GM18502 (cell line): ENCODE data around the gene RNF217.
"Not testable (repeated sequence)": the region's sequence is repeated elsewhere in the genome, so short reads cannot be mapped to it uniquely, and the experiment has no call there.

Source experiments
- ATAC-seq: cut with Tn5 transposase; IDR thresholded peaks from one replicate; pipeline ENCODE4 v1.9.1; 2021; ENCODE audit warnings: mild to moderate bottlenecking; ENCODE audit not compliant: unreplicated experiment, poor library complexity

The RNF217 gene, protein sequence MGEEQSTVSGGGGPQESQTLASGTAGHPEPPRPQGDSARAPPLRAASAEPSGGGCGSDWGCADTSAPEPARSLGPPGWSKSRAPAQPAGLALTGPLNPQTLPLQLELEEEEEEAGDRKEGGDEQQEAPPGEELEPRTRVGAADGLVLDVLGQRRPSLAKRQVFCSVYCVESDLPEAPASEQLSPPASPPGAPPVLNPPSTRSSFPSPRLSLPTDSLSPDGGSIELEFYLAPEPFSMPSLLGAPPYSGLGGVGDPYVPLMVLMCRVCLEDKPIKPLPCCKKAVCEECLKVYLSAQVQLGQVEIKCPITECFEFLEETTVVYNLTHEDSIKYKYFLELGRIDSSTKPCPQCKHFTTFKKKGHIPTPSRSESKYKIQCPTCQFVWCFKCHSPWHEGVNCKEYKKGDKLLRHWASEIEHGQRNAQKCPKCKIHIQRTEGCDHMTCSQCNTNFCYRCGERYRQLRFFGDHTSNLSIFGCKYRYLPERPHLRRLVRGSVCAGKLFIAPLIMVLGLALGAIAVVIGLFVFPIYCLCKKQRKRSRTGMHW

GRCh38 chr6:124961777-124962638, at the start of gene RNF217:
RNF217 (plus strand) TSS chr6:124962437; CDS start chr6:124962545, 108 bp downstream.
- ATAC-seq, result no peak

GRCh38 chr6:124913056-124913455, 49.2 kb upstream of the RNF217 start:
- ATAC-seq, result no peak

- no peak for ATAC-seq
Observed at GRCh38 chr6:124917769-124918168, 44.5 kb upstream of the RNF217 start.

DNA sequence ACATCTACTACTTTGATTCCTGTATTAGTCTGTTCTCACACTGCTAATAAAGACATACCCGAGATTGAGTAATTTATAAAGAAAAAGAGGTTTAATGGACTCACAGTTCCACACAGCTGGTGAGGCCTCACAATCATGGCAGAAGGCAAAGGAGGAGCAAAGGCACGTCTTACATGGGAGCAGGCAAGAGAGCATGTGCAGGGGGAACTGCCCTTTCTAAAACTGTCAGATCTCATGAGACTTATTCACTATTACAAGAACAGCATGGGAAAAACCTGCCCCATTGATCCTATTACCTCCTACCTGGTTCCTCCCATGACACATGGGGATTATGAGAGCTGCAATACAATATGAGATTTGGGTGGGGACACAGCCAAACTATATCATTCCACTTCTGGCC, 42.5 kb upstream of the RNF217 start:
- not testable (repeated sequence) for ATAC-seq

DNA sequence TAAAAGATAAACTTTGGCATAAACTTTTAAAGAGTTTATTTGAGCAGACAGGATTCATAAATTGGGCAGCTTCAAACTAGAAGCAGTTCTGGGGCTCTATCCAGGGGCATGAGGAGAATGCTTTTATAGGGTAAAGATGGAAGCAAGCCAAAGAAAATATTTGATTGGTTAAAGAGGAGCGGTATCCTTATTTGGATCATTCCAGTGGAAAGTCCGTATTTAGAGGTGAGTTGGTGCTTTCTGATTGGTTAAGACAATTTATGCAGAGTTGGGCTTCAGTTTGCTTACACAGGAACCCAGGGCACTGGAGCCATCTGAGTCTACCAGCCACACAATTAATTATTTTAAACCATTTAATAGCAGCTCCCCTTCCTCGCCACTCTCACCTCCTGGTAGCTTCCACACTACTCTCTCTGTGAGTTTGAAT, 37.9 kb upstream of the RNF217 start:
- no peak for ATAC-seq

- no peak for ATAC-seq
Observed at GRCh38 chr6:124926435-124926834, 35.8 kb upstream of the RNF217 start.

DNA sequence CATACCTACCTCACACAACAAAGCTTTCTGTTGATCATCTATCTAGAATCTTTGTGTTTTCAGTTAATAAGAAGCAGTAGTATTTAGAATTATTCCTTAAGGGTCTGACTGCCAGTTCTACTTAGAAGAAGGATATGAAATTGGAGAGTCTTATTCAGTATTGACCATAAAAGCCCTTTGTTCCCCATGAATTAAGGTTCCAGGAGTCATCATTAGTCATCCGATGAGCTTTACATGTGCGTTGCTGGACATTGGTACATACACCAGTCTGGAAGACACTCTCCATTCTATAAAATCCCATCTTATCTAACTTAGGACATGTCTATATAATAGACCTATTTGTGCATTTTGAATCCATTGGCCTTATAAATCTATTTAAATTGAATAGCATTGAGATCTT, 34.4 kb upstream of the RNF217 start:
- ATAC-seq, result no peak

DNA sequence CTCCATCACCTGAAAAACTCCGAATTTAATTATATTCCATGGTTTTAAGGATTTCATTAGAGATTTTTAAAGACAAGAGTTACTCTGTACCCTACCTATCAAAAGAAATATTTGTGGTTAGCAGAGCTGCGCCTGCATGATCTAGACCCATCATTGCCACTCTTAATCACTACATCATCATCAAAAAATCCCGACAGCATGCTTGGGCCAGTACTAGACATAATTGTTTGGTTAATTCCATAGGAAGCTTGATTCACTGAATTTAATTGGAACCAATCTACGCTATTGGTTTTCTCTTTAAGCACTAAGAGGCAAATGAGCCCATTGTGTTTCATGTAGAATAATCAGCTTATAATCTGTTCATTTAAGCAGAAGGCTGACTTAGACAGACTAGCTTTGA, 33.4 kb upstream of the RNF217 start:
- ATAC-seq, result no peak

- no peak for ATAC-seq
Observed at GRCh38 chr6:124937645-124938044, 24.6 kb upstream of the RNF217 start.

DNA sequence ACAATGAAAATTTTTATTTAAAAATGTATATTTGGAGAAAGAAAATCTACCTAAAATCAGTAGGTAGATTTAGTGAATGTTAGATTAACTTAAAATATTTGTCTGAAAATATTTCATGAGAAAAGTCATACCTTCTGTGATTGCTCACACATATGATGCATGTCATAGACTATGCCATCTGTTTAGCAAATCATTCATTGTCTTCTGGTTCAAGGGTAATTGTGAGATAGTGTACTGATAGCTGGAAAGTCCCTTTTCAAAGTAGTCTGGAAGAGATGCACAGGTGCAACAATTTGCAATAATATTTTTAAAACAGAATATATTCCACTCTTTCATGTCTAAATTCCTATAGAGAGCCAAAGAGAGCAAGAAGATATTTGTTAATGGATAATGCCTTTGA, 21.0 kb upstream of the RNF217 start:
- no peak for ATAC-seq

DNA sequence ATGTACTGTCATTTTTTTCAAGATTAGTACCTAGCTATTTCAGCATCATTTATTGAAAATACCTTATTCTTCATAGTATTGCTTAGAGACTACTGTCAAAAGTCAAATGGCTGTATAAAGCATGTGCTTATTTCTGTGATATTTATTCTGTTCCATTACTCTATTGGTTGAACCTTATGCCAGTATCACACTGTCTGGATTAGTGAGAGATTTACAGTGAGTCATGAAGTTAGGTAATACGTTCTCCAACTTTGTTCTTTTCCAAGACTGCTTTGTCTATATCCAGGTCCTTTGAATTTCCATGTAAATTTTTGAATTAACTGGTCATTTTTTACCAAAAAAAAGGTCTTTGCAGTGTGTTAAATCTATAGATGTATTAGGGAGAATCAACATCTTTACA, 18.6 kb upstream of the RNF217 start:
- no peak for ATAC-seq

GRCh38 chr6:124947971-124948451, 14.2 kb upstream of the RNF217 start:
- ATAC-seq, result no peak

GRCh38 chr6:124949706-124950105, 12.5 kb upstream of the RNF217 start:
- ATAC-seq, result no peak

DNA sequence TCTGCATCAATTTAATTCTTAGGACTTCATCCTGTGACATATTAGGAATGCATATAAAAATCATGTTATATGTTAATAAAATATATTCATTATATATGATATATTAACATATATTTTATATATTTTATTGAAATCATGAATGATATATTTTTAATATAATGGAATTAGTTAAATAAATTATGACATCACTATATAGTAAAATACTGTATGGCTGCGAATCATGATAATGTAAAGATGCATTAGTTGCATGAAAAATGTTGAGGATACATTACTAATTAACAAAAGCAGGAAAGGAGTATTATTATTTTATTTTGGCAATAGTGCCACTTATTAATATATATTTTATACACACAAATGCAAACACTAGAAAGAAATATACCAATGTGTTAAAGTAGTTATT, 8.4 kb upstream of the RNF217 start:
- no peak for ATAC-seq

DNA sequence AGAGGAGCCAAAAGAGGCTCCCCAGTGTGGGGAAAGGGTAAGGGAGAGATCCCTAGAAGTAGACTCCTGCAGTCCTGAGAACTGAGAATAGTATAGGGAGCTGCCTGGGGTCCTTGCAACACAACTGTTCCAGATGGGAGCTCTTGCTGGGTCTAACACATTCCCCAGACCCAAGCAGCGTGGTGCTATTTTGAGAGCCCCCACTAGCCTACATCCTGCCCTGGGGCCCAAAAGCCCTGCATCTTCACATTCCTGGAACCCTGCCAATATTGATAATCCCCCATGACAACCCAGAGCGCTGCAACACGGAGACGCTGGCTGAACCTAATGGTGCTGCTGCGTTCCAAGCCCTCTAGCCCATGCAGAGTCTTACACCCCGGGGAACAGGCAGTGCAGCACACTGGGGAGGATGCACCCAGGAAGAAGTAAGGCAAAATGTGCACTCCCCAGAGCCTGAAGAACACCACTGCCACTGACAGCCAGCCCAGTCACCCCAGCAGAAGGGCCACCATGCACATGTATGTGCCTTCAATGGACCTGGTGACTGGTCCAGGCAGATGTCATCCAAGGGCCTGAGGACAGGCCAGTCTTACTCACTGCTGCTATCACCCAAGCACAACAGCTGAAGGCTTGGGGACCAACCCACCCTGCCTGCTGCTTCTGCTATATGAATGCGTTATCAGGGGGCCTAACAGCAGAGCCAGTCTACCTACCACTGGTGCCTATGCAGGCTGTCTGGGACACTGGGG, 7.0 kb upstream of the RNF217 start:
- no peak for ATAC-seq

GRCh38 chr6:124956018-124956417, 6.2 kb upstream of the RNF217 start:
- no peak for ATAC-seq

DNA sequence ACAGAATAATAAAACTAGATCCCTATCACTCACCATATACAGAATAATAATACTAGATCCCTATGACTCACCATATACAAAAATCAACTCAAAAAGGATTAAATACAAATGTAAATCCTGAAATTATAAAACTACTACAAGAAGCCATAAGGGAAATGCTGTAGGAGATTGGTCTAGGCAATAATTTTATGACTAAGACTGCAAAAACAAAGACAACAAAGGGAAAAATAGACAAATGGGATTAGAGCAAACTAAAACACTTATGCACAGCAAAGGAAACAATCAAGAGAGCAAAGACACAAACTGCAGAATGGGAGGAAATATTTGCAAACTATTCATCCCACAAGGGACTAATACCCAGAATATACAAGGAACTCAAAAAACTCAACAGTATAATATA, 4.1 kb upstream of the RNF217 start:
- no peak for ATAC-seq

GRCh38 chr6:124958759-124959354, 3.4 kb upstream of the RNF217 start:
- ATAC-seq, result no peak

- no peak for ATAC-seq
Observed at GRCh38 chr6:124960757-124961463, 1.3 kb upstream of the RNF217 start.
